Effector memory CD4-positive, alpha-beta T cell (primary cell): Measurements from ENCODE around the gene IL31RA.
A peak's percentile ranks its signal among the peaks of the same experiment; 100 is the strongest.
"Not testable (repeated sequence)": the region's sequence is repeated elsewhere in the genome, so short reads cannot be mapped to it uniquely, and the experiment has no call there.

Source experiments
- DNase-seq, 3 donors: peaks; one replicate each; pipeline ENCODE4 v3.0.0-alpha.2; 2020
- H3K27ac ChIP-seq: 2 replicates; pipeline ENCODE4 v1.7.0; 2013; ENCODE audit warnings: mild to moderate bottlenecking, low read length, moderate library complexity; ENCODE audit not compliant: insufficient read depth, poor library complexity, severe bottlenecking
- H3K27me3 ChIP-seq: replicated peaks from 2 replicates; pipeline ENCODE4 v1.7.0; 2013; ENCODE audit warnings: mild to moderate bottlenecking, low read length; ENCODE audit not compliant: insufficient read depth, control insufficient read depth, poor library complexity, severe bottlenecking
- H3K36me3 ChIP-seq: 2 replicates; pipeline ENCODE4 v1.7.0; 2013; ENCODE audit warnings: mild to moderate bottlenecking, low read length, moderate library complexity; ENCODE audit not compliant: control insufficient read depth, insufficient read depth
- H3K4me1 ChIP-seq: 2 replicates; pipeline ENCODE4 v1.7.0; 2013; ENCODE audit warnings: low read length, mild to moderate bottlenecking; ENCODE audit not compliant: control insufficient read depth, insufficient read depth, poor library complexity, severe bottlenecking
- H3K4me3 ChIP-seq: 2 replicates; pipeline ENCODE4 v1.7.0; 2013; ENCODE audit warnings: low read length, low read depth, mild to moderate bottlenecking; ENCODE audit not compliant: insufficient read depth, poor library complexity, severe bottlenecking
- H3K9me3 ChIP-seq: 2 replicates; pipeline ENCODE4 v1.7.0; 2013; ENCODE audit warnings: mild to moderate bottlenecking, low read length, moderate library complexity; ENCODE audit not compliant: control insufficient read depth

Gene IL31RA

DNA sequence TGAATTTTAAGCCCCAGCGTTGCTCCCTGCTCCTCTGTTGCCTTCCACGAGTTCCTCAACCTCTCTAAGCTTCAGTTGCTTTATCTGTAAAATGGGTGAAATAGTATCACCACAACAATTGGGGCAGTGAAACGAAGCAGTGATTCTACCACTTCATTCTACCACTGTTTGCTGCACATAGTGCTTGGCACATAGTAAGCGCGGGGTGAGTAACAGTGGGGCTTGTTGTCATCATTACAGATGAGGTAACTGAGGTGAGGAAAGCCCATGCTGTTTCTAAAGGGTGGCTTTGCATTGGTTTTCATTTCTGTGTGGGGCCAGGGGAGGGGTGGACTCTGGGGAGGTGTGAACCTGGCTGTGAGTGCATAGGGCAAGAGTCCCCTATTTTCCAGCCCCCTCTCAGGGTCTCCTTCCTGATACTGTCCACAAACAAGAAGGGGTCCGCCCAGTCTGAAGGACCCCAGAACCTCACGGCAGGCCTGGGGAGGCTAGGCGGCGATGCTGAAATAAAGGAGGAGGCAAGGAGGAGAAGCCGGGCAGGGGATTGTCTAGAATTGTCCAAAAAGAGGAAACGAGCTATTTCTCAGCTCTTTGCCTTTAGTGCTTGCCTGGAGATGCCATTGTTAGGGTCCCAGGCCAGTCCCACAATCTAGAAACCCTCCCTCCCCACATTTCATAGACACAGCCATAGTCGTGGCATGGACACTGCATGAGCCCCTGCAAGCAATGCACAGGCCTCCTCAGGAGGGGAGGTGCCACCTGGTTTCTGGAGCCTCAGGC, 78.1 kb downstream of the IL31RA start:
- Histone ChIP-seq H3K9me3 (no peaks in the 10 kb centered on the region), H3K36me3 (no peaks in the 10 kb centered on the region), H3K27me3 (no peaks in the 10 kb centered on the region), H3K4me1 (no peaks in the 10 kb centered on the region), H3K4me3 (no peak overlapping the region), H3K27ac (no peak overlapping the region)
- DNase-seq, result no peak

DNA sequence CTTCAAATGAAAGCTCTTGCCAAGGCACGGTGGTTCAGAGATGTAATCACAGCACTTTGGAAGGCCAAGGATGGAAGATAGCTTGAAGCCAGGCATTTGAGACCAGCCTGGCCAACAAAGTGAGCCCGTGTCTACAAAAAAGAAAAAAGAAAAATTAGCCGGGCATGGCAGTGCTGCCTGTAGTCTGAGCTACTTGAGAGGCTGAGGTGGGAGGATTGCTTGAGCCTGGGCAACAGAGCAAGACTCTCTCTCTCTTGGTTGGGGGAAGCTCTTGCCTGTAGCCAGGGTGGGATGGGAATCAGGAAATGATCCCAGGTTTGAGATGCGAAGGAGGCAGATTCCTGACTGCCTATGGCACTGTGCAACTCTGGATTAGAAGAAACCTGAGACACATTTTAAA, 81.5 kb downstream of the IL31RA start:
- Histone ChIP-seq H3K27me3 (no peaks in the 10 kb centered on the region), H3K27ac (no peak overlapping the region), H3K9me3 (no peaks in the 10 kb centered on the region), H3K4me1 (no peaks in the 10 kb centered on the region), H3K4me3 (no peak overlapping the region), H3K36me3 (peaks cover 4% of the 10 kb centered on the region)
- no peak for DNase-seq

DNA sequence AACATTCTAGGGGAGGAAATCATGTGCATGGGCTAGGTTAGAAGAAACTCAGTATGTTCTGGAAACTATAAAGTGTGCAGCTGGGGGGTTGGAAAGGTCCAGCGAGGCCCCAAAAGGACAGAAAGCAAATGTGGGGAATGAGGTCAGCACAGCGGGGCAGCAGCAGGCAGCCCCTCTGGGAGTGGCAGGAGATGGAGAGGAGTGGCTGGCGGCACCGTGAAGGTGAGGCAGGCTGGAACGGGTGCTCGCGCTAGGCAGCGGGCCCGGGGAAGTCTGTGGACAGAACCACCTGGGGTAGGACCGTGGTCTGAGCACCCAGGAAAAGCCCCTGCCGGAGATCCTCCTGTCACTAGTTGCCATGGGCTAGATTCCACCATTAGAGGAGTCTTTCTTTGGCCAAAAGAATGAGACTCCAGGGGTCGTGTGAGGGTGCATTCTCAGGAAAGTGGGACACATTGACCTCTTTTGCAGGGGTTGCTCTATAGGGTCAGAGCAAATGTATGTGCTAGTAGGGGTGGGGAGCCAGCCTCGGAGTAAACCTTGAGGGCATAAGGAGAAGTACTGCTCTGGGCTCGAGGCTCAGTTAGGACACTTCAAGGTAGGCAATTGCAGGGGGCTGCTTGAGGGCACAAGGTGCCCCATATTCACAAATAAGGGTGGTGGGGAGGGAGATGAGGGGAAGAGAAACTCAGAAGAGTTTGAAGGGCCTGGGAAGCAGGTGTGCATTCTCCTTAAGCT, 82.4 kb downstream of the IL31RA start:
- no peak overlapping the region for H3K4me3 ChIP-seq
- DNase-seq, result no peak
- no peaks in the 10 kb centered on the region for H3K9me3 ChIP-seq
- H3K4me1 ChIP-seq, result no peaks in the 10 kb centered on the region
- no peaks in the 10 kb centered on the region for H3K27me3 ChIP-seq
- H3K36me3 ChIP-seq, result peaks cover 4% of the 10 kb centered on the region
- H3K27ac ChIP-seq, result no peak overlapping the region

DNA sequence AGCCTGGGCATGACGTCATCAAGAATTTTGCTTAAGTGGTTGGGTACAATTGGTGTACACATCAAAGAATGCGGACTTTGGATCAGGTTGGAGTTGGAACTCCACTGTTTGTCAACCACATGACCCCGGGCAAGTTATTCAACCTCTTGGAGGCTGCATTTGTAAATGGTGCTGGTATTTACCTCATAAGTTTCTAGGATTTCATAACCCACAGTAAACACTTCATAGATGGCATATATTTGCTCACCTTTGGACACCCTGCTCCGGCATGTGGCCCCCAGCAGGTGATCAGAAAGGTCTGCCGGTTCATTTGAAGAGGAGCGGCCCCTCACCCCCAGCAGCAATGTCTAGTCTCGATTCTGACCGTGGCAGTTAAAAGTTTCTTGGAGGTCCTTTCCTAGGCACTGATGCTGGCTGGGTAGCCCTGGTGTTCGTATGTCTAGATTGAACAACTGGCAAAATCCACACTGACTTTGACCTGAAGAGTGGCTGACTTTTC, 83.0 kb downstream of the IL31RA start:
- Histone ChIP-seq H3K27ac (no peak overlapping the region), H3K27me3 (no peaks in the 10 kb centered on the region), H3K36me3 (peaks cover 4% of the 10 kb centered on the region), H3K4me1 (no peaks in the 10 kb centered on the region), H3K4me3 (no peak overlapping the region), H3K9me3 (no peaks in the 10 kb centered on the region)
- DNase-seq, result no peak

DNA sequence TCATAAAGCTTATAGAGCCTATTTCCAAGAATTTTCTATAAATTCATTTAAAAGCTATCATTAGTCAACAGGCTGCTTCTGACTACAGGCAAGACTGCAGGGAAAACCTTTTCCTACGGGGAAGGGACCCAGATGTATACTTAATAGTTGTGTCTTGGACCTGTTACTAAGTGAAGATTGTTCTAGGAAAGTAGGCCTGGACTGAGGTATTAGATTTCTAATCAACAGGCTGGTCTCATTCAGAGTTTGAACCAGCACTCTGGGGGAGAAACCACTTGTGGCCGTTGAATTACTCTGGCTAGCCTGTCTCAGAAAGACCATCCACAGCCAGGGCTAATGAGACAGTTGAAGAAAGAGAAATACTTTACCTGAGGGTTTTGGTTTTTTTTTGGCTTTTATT, 83.6 kb downstream of the IL31RA start:
- DNase-seq, result no peak
- no peaks in the 10 kb centered on the region for H3K9me3 ChIP-seq

DNA sequence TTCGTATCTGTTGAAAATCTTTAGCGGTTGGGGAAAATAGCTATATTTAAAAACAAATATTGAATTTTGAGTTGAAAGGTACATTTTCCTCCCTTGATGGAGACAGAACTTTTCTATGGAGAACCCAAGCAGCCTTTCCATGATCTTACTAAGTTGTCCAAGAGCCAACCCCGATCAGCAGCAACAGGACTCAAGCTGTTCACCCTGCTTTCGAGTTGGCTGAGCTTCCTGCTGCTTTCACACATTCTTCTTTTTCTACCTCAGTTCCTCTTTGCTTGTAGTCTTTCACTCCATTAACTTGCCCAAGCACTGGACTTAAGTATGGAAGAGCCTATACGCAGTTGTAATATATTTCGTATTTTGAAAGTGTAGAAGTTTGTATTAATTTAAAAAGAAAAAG, 84.2 kb downstream of the IL31RA start:
- Histone ChIP-seq H3K4me3 (no peak overlapping the region), H3K27me3 (no peaks in the 10 kb centered on the region), H3K9me3 (no peaks in the 10 kb centered on the region), H3K4me1 (no peaks in the 10 kb centered on the region), H3K36me3 (peaks cover 8% of the 10 kb centered on the region), H3K27ac (no peak overlapping the region)
- DNase-seq, result no peak

More for the DNA sequence above, 83.6 kb downstream of the IL31RA start:
- Histone ChIP-seq H3K4me3 (no peak overlapping the region), H3K36me3 (peaks cover 4% of the 10 kb centered on the region), H3K27ac (no peak overlapping the region), H3K27me3 (no peaks in the 10 kb centered on the region), H3K4me1 (no peaks in the 10 kb centered on the region)

DNA sequence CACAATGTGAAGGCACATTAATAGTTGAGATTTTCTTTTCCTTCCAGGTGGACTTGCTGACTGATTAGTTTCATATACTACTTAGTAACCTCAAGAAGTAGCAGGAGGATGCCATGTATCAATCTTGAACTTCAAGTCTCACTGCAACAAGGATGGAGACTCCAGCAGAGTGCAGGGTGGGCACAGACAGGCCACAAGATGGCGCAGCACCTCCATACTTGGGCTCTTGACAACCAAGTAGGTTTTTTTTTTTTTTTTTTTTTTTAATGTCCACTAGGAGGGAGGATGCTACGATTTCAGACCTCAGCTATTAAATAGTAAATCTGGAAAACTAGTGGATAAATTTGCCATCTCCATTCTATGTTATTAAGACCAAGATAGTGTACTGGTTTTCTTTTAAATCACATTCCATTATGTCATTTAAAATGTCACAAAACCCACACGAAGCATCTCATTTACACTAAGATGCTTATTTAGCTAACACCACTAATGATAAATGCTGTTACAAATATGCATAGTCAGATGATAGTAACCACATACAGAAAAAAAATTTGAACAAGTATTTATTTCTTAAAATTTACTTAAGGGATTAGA, 85.0 kb downstream of the IL31RA start:
- Histone ChIP-seq H3K27ac (no peak overlapping the region), H3K4me1 (no peaks in the 10 kb centered on the region), H3K27me3 (no peaks in the 10 kb centered on the region), H3K9me3 (no peaks in the 10 kb centered on the region), H3K4me3 (no peak overlapping the region), H3K36me3 (peaks cover 10% of the 10 kb centered on the region)
- peak; percentile 48 to 66 (median 49) for DNase-seq

DNA sequence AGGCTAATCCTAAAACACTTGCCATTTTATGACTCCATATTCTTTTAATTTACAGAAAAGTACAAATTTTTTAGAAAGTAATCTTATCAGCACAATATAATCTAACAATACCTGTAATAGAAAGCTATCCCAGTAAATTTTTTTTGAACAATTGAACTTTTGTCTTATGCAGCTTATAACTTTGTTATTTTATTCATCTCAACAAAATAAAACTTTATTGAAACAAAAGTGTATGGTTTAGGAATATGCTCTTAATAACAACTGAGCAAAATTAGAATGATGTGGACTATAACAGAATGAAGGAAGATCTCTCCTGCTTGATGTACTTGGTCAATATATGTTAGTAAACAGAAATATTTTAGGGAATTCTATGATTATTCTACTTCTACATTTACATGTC, 86.4 kb downstream of the IL31RA start:
- H3K27me3 ChIP-seq, DNase-seq, H3K9me3 ChIP-seq, H3K4me1 ChIP-seq, H3K4me3 ChIP-seq, H3K27ac ChIP-seq: not testable (repeated sequence)
- H3K36me3 ChIP-seq, result peaks cover 21% of the 10 kb centered on the region

DNA sequence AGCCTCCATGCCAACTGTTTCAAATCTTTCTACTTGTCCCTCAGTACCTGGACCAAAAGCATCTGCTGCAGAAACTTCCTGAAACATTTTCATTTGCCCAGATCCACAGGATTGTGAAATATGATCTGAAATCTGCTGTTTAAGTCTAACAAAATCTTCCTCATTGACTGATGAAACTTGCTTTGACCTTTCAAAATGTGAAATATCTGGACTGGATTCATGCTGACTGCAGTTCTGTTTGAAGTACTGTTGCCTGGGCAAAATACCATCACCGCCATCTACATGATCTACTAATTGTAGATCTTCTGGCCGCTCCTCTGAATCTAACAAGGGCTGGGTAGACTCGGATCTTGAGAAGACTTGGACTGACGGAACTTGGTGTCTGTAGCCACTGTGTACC, 90.0 kb downstream of the IL31RA start:
- not testable (repeated sequence) for H3K27ac ChIP-seq, DNase-seq
- H3K36me3 ChIP-seq, result peaks cover 31% of the 10 kb centered on the region

DNA sequence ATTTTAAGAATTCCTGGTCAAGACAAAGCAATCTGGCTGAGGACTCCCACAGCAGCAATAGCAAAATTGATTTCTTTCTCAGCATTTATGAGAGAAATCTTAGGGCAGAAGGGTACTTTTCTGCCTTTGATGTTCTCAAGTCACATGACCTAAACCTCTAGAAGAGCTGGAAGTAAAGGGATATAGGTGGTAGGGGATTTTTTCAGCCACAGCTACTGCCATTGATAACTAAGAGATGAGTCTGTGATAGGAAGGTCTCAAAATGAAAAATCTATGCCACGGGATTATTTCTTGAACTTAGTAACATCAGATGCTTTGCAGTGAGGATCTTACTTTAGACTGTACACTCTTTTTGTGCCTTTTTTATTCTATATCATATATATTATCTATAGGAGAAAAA, 108.1 kb downstream of the IL31RA start:
- Histone ChIP-seq H3K36me3 (peaks cover 77% of the 10 kb centered on the region), H3K27ac (no peak overlapping the region), H3K27me3 (no peaks in the 10 kb centered on the region), H3K4me3 (no peak overlapping the region), H3K4me1 (no peaks in the 10 kb centered on the region), H3K9me3 (no peaks in the 10 kb centered on the region)
- DNase-seq, result no peak

More for the DNA sequence above, 90.0 kb downstream of the IL31RA start:
- not testable (repeated sequence) for H3K9me3 ChIP-seq, H3K27me3 ChIP-seq, H3K4me3 ChIP-seq, H3K4me1 ChIP-seq
